ENCODE measurements around the gene TMPRSS5. TPM values are rescaled to one million over a fixed set of nuclear protein-coding genes. Genes with fewer than 3 reads are reported as not detected.

Gene TMPRSS5
- total RNA-seq, 1 donor from 2014 or later: 1.3 TPM

- no peak for DNase-seq
- Mint-ChIP-seq H3K4me1 (ENCODE audit: low read depth, unreplicated experiment) (peaks cover 6% of the 10 kb centered on the region), H3K9me3 (ENCODE audit: unreplicated experiment) (peaks cover 10% of the 10 kb centered on the region), H3K27me3 (ENCODE audit: unreplicated experiment) (peaks cover 7% of the 10 kb centered on the region), H3K27ac (ENCODE audit: unreplicated experiment) (no peak overlapping the region), H3K36me3 (ENCODE audit: unreplicated experiment) (peaks cover 19% of the 10 kb centered on the region), H3K4me3 (ENCODE audit: unreplicated experiment) (no peak overlapping the region)
- TF ChIP-seq CTCF (IDR thresholded peaks at IDR 0.05; ENCODE audit: partially characterized antibody, unreplicated experiment): no peak
Measured at GRCh38 chr11:113698515-113698914, 7.6 kb downstream of the TMPRSS5 start.

DNA sequence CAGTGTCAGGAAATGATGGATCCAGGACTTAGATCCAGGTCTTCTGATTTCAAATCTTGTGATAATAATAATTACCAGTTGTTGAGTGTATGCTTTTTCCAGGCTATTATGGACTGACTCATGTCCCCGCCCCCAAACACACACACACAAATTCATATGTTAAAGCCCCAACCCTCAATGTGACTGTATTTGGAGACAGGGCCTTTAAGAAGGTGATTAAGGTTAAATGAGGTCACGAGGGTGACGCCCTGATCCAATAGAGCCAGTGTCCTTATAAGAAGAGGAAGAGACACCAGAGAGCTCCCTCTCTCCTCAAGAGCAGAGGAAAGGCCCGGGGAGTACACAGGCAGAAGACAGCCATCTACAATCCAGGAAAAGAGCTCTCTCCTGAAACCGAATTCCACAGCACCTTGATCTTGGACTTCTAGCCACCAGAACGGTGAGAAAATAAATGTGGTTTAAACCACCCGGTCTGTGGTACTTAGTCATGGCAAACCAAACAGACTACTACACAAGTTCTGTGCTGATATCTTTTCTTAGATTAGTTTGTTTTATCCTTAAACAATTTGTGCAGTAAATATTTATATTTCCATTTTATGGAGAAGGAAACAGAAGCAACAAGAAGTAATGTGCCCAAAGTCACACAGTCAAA lies 8.2 kb downstream of the TMPRSS5 start:
- Mint-ChIP-seq H3K27me3 (ENCODE audit: unreplicated experiment) (peaks cover 7% of the 10 kb centered on the region), H3K4me1 (ENCODE audit: low read depth, unreplicated experiment) (peaks cover 6% of the 10 kb centered on the region), H3K27ac (ENCODE audit: unreplicated experiment) (no peak overlapping the region), H3K36me3 (ENCODE audit: unreplicated experiment) (peaks cover 19% of the 10 kb centered on the region), H3K4me3 (ENCODE audit: unreplicated experiment) (no peak overlapping the region), H3K9me3 (ENCODE audit: unreplicated experiment) (peaks cover 10% of the 10 kb centered on the region)
- no peak for TF ChIP-seq CTCF (IDR thresholded peaks at IDR 0.05; ENCODE audit: partially characterized antibody, unreplicated experiment)
- DNase-seq: no peak

DNA sequence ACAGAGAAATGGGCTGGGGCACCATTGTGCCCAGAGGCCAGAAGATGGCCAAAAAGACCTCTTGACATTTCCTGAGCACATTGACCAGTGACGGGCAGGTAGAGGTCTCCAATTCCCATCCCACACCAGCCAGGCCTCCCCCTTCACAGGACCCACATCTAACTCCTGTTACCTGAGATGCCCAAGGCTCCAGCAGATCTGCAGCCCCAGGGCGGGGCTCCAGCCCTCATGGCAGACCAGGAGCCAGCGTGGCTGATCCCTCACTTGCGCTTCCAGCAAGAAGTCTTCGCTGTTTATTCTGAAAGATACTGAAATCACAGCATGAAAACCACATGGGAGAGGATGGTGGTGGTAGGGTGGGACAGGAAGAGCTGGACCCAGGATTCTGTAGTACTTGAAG lies 9.0 kb downstream of the TMPRSS5 start:
- no peak for DNase-seq
- peaks cover 7% of the 10 kb centered on the region for H3K27me3 Mint-ChIP-seq (ENCODE audit: unreplicated experiment)
- H3K36me3 Mint-ChIP-seq (ENCODE audit: unreplicated experiment): peaks cover 15% of the 10 kb centered on the region
- TF ChIP-seq CTCF (IDR thresholded peaks at IDR 0.05; ENCODE audit: partially characterized antibody, unreplicated experiment): no peak
- no peak overlapping the region for H3K27ac Mint-ChIP-seq (ENCODE audit: unreplicated experiment)
- H3K4me1 Mint-ChIP-seq (ENCODE audit: low read depth, unreplicated experiment): peaks cover 6% of the 10 kb centered on the region
- H3K9me3 Mint-ChIP-seq (ENCODE audit: unreplicated experiment): peaks cover 10% of the 10 kb centered on the region
- no peak overlapping the region for H3K4me3 Mint-ChIP-seq (ENCODE audit: unreplicated experiment)

- Mint-ChIP-seq H3K27me3 (ENCODE audit: unreplicated experiment) (peaks cover 7% of the 10 kb centered on the region), H3K36me3 (ENCODE audit: unreplicated experiment) (peaks cover 6% of the 10 kb centered on the region), H3K4me3 (ENCODE audit: unreplicated experiment) (no peak overlapping the region), H3K27ac (ENCODE audit: unreplicated experiment) (no peak overlapping the region), H3K4me1 (ENCODE audit: low read depth, unreplicated experiment) (peaks cover 6% of the 10 kb centered on the region), H3K9me3 (ENCODE audit: unreplicated experiment) (peaks cover 8% of the 10 kb centered on the region)
- no peak for TF ChIP-seq CTCF (IDR thresholded peaks at IDR 0.05; ENCODE audit: partially characterized antibody, unreplicated experiment)
- DNase-seq: no peak
Measured at GRCh38 chr11:113695207-113695606, 10.9 kb downstream of the TMPRSS5 start.

DNA sequence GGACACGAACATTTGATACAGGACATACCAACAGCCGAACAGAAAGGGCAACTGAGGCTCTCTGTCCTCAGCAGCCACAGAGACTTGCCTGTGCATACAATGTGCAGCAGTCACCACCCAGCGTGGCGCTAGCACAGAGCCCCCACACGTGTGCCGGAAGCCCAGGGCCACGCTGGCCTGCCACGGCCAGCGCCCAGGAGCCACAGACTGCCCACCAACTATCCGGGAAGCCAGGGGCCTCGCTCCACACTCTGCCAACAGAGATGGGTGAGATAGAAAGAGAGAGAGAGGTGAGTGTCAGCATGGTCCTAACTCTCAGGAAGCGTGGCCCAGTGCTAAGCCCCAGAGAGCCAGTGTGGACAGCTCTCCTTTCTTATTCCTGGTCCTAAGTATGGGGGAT lies 11.7 kb downstream of the TMPRSS5 start:
- no peak for DNase-seq
- H3K9me3 Mint-ChIP-seq (ENCODE audit: unreplicated experiment): peaks cover 7% of the 10 kb centered on the region
- H3K36me3 Mint-ChIP-seq (ENCODE audit: unreplicated experiment): peaks cover 5% of the 10 kb centered on the region
- peaks cover 6% of the 10 kb centered on the region for H3K4me1 Mint-ChIP-seq (ENCODE audit: low read depth, unreplicated experiment)
- no peak overlapping the region for H3K4me3 Mint-ChIP-seq (ENCODE audit: unreplicated experiment)
- no peak for TF ChIP-seq CTCF (IDR thresholded peaks at IDR 0.05; ENCODE audit: partially characterized antibody, unreplicated experiment)
- no peak overlapping the region for H3K27ac Mint-ChIP-seq (ENCODE audit: unreplicated experiment)
- peaks cover 7% of the 10 kb centered on the region for H3K27me3 Mint-ChIP-seq (ENCODE audit: unreplicated experiment)
